Effector memory CD4-positive, alpha-beta T cell (primary cell): Measurements from ENCODE around the gene OR6S1.

Source experiments
- DNase-seq, 3 donors: peaks; one replicate each; pipeline ENCODE4 v3.0.0-alpha.2; 2020
- H3K27ac ChIP-seq: 2 replicates; pipeline ENCODE4 v1.7.0; 2013; ENCODE audit warnings: mild to moderate bottlenecking, low read length, moderate library complexity; ENCODE audit not compliant: insufficient read depth, poor library complexity, severe bottlenecking
- H3K27me3 ChIP-seq: replicated peaks from 2 replicates; pipeline ENCODE4 v1.7.0; 2013; ENCODE audit warnings: mild to moderate bottlenecking, low read length; ENCODE audit not compliant: insufficient read depth, control insufficient read depth, poor library complexity, severe bottlenecking
- H3K36me3 ChIP-seq: 2 replicates; pipeline ENCODE4 v1.7.0; 2013; ENCODE audit warnings: mild to moderate bottlenecking, low read length, moderate library complexity; ENCODE audit not compliant: control insufficient read depth, insufficient read depth
- H3K4me1 ChIP-seq: 2 replicates; pipeline ENCODE4 v1.7.0; 2013; ENCODE audit warnings: low read length, mild to moderate bottlenecking; ENCODE audit not compliant: control insufficient read depth, insufficient read depth, poor library complexity, severe bottlenecking
- H3K4me3 ChIP-seq: 2 replicates; pipeline ENCODE4 v1.7.0; 2013; ENCODE audit warnings: low read length, low read depth, mild to moderate bottlenecking; ENCODE audit not compliant: insufficient read depth, poor library complexity, severe bottlenecking
- H3K9me3 ChIP-seq: 2 replicates; pipeline ENCODE4 v1.7.0; 2013; ENCODE audit warnings: mild to moderate bottlenecking, low read length, moderate library complexity; ENCODE audit not compliant: control insufficient read depth

The OR6S1 gene

GRCh38 chr14:20682435-20683124, 41.1 kb upstream of the OR6S1 start:
- Histone ChIP-seq H3K4me3 (peak overlapping the region; percentile 81), H3K9me3 (no peaks in the 10 kb centered on the region), H3K36me3 (no peaks in the 10 kb centered on the region), H3K27me3 (no peaks in the 10 kb centered on the region), H3K4me1 (peaks cover 21% of the 10 kb centered on the region), H3K27ac (peak overlapping the region; percentile 94)
- DNase-seq, result peak; percentile 65 to 72 (median 67)

- Histone ChIP-seq H3K27ac (peak overlapping the region; percentile 94), H3K27me3 (no peaks in the 10 kb centered on the region), H3K4me3 (peak overlapping the region; percentile 81), H3K36me3 (no peaks in the 10 kb centered on the region), H3K9me3 (no peaks in the 10 kb centered on the region), H3K4me1 (peaks cover 21% of the 10 kb centered on the region)
- DNase-seq, result no peak
Observed at GRCh38 chr14:20682127-20682434, 40.6 kb upstream of the OR6S1 start.

- peak; percentile 78 to 81 (median 80) for DNase-seq
- Histone ChIP-seq H3K27ac (peak overlapping the region; percentile 94), H3K4me3 (peak overlapping the region; percentile 81), H3K27me3 (no peaks in the 10 kb centered on the region), H3K4me1 (peaks cover 21% of the 10 kb centered on the region), H3K9me3 (no peaks in the 10 kb centered on the region), H3K36me3 (no peaks in the 10 kb centered on the region)
Observed at GRCh38 chr14:20681348-20682126, 40.0 kb upstream of the OR6S1 start.

- DNase-seq, result peak in 1 of 3 donors; percentile 36
- peak overlapping the region; percentile 81 for H3K4me3 ChIP-seq
- H3K36me3 ChIP-seq, result no peaks in the 10 kb centered on the region
- H3K27me3 ChIP-seq, result no peaks in the 10 kb centered on the region
- H3K9me3 ChIP-seq, result no peaks in the 10 kb centered on the region
- H3K27ac ChIP-seq, result peak overlapping the region; percentile 94
- H3K4me1 ChIP-seq, result peaks cover 21% of the 10 kb centered on the region
Observed at GRCh38 chr14:20680843-20681347, 39.4 kb upstream of the OR6S1 start.

- H3K36me3 ChIP-seq, result no peaks in the 10 kb centered on the region
- H3K9me3 ChIP-seq, result no peaks in the 10 kb centered on the region
- H3K27ac ChIP-seq, result peak overlapping the region; percentile 94
- no peaks in the 10 kb centered on the region for H3K27me3 ChIP-seq
- H3K4me1 ChIP-seq, result peaks cover 21% of the 10 kb centered on the region
- peak overlapping the region; percentile 27 for H3K4me3 ChIP-seq
- DNase-seq, result no peak
Observed at GRCh38 chr14:20680363-20680762, 38.9 kb upstream of the OR6S1 start.

- H3K4me3 ChIP-seq, result no peak overlapping the region
- H3K4me1 ChIP-seq, result peaks cover 21% of the 10 kb centered on the region
- DNase-seq, result peak in 1 of 3 donors; percentile 28
Observed at GRCh38 chr14:20679907-20680306, 38.4 kb upstream of the OR6S1 start.

GRCh38 chr14:20676072-20676471, 34.6 kb upstream of the OR6S1 start:
- no peaks in the 10 kb centered on the region for H3K27me3 ChIP-seq
- no peaks in the 10 kb centered on the region for H3K36me3 ChIP-seq
- no peak for DNase-seq
- H3K4me1 ChIP-seq, result peaks cover 16% of the 10 kb centered on the region
- no peak overlapping the region for H3K4me3 ChIP-seq
- no peaks in the 10 kb centered on the region for H3K9me3 ChIP-seq
- H3K27ac ChIP-seq, result no peak overlapping the region

More at GRCh38 chr14:20679907-20680306, 38.4 kb upstream of the OR6S1 start:
- Histone ChIP-seq H3K27ac (no peak overlapping the region), H3K27me3 (no peaks in the 10 kb centered on the region), H3K9me3 (no peaks in the 10 kb centered on the region), H3K36me3 (no peaks in the 10 kb centered on the region)

GRCh38 chr14:20675669-20676068, 34.2 kb upstream of the OR6S1 start:
- DNase-seq, result no peak
- H3K27me3 ChIP-seq, result no peaks in the 10 kb centered on the region
- no peak overlapping the region for H3K4me3 ChIP-seq
- H3K27ac ChIP-seq, result no peak overlapping the region
- H3K4me1 ChIP-seq, result peaks cover 12% of the 10 kb centered on the region
- no peaks in the 10 kb centered on the region for H3K9me3 ChIP-seq
- H3K36me3 ChIP-seq, result no peaks in the 10 kb centered on the region

GRCh38 chr14:20671597-20672283, 30.2 kb upstream of the OR6S1 start:
- no peaks in the 10 kb centered on the region for H3K9me3 ChIP-seq
- no peak overlapping the region for H3K4me3 ChIP-seq
- no peak overlapping the region for H3K27ac ChIP-seq
- no peak for DNase-seq
- no peaks in the 10 kb centered on the region for H3K27me3 ChIP-seq
- no peaks in the 10 kb centered on the region for H3K36me3 ChIP-seq
- peaks cover 7% of the 10 kb centered on the region for H3K4me1 ChIP-seq

- Histone ChIP-seq H3K4me1 (peaks cover 7% of the 10 kb centered on the region), H3K27ac (no peak overlapping the region), H3K36me3 (no peaks in the 10 kb centered on the region), H3K4me3 (no peak overlapping the region), H3K27me3 (no peaks in the 10 kb centered on the region), H3K9me3 (no peaks in the 10 kb centered on the region)
- DNase-seq, result no peak
Observed at GRCh38 chr14:20668969-20669368, 27.5 kb upstream of the OR6S1 start.
